ENCODE measurements around the gene PPIA. TPM values are rescaled to one million over a fixed set of nuclear protein-coding genes. Genes with fewer than 3 reads are reported as not detected.
A peak's percentile ranks its signal among the peaks of the same experiment; 100 is the strongest.

Gene PPIA
- total RNA-seq, 2 experiments from 2014 or later, result 2,032 to 2,102 TPM

GRCh38 chr7:44847920-44848634 lies 51.6 kb downstream of the PPIA start, which contains the start of gene H2AZ2:
Gene H2AZ2, minus strand, starts transcription at chr7:44848087. Its CDS starts 116 bp downstream, at chr7:44847971.
- H3K9me3 Mint-ChIP-seq, result no peaks in the 10 kb centered on the region
- H3K4me1 Mint-ChIP-seq, result peaks cover 42% of the 10 kb centered on the region
- CTCF ChIA-PET, result interaction anchor here (0.6 to 15.8 kb wide), 18 partner anchors 10 to 371 kb away, joined by 3 to 160 read pairs (median 4); partner anchors contain the start of genes OGDH, PURB, TBRG4 and TMED4
- POLR2A ChIA-PET, result interaction anchor here (0.6 to 7.0 kb wide), 65 partner anchors 9 to 767 kb away, joined by 3 to 144 read pairs (median 6); partner anchors contain the start of genes CCM2, DDX56, MYO1G and NUDCD3
- no peaks in the 10 kb centered on the region for H3K27me3 Mint-ChIP-seq
- H3K27ac Mint-ChIP-seq, result peak within 1 kb of the TSS; percentile 99
- H3K36me3 Mint-ChIP-seq (ENCODE audit: low read depth), result peaks cover 19% of the 10 kb centered on the region
- peak within 1 kb of the TSS; percentile 96 for H3K4me3 Mint-ChIP-seq
- peak; percentile 100 for DNase-seq

GRCh38 chr7:44849259-44849884 lies 52.9 kb downstream of the PPIA start:
- POLR2A ChIA-PET, result interaction anchor here (1.0 to 7.0 kb wide), 33 partner anchors 8 to 768 kb away, joined by 3 to 144 read pairs (median 16); partner anchors contain the start of genes CCM2, DDX56, MYO1G and NUDCD3
- Mint-ChIP-seq H3K4me3 (peak overlapping the region; percentile 96), H3K27me3 (no peaks in the 10 kb centered on the region), H3K4me1 (peaks cover 43% of the 10 kb centered on the region), H3K36me3 (ENCODE audit: low read depth) (peaks cover 10% of the 10 kb centered on the region), H3K27ac (peak overlapping the region; percentile 97), H3K9me3 (no peaks in the 10 kb centered on the region)
- DNase-seq, result no peak
- CTCF ChIA-PET, result interaction anchor here (0.9 to 15.8 kb wide), 10 partner anchors 8 to 287 kb away, joined by 3 to 160 read pairs (median 8); partner anchors contain the start of genes OGDH, PURB and TMED4

GRCh38 chr7:44849885-44850544 lies 53.5 kb downstream of the PPIA start:
- peak overlapping the region; percentile 97 for H3K27ac Mint-ChIP-seq
- POLR2A ChIA-PET, result interaction anchor here (1.1 to 7.0 kb wide), 17 partner anchors 14 to 276 kb away, joined by 4 to 144 read pairs (median 23); partner anchors contain the start of genes DDX56, MYO1G, OGDH and PPIA
- CTCF ChIA-PET, result interaction anchor here (0.9 to 15.8 kb wide), 6 partner anchors 8 to 286 kb away, joined by 3 to 160 read pairs (median 18); partner anchors contain the start of genes OGDH and PURB
- H3K4me1 Mint-ChIP-seq, result peaks cover 40% of the 10 kb centered on the region
- H3K9me3 Mint-ChIP-seq, result no peaks in the 10 kb centered on the region
- H3K36me3 Mint-ChIP-seq (ENCODE audit: low read depth), result peaks cover 9% of the 10 kb centered on the region
- no peak for DNase-seq
- H3K4me3 Mint-ChIP-seq, result peak overlapping the region; percentile 96
- H3K27me3 Mint-ChIP-seq, result no peaks in the 10 kb centered on the region

- H3K4me1 Mint-ChIP-seq, result peaks cover 32% of the 10 kb centered on the region
- no peak overlapping the region for H3K27ac Mint-ChIP-seq
- no peak for DNase-seq
- H3K36me3 Mint-ChIP-seq (ENCODE audit: low read depth), result peaks cover 6% of the 10 kb centered on the region
- H3K27me3 Mint-ChIP-seq, result no peaks in the 10 kb centered on the region
- H3K9me3 Mint-ChIP-seq, result no peaks in the 10 kb centered on the region
- ChIA-PET CTCF (interaction anchor here (1.0 to 15.8 kb wide), 2 partner anchors 10 to 70 kb away, joined by 3 to 160 read pairs; no protein-coding TSS in a partner anchor), POLR2A (interaction anchor here (1.1 to 1.8 kb wide), 4 partner anchors 30 to 280 kb away, joined by 3 to 6 read pairs (median 4); partner anchors contain the start of genes DDX56 and PURB)
- H3K4me3 Mint-ChIP-seq, result no peak overlapping the region
Measured at GRCh38 chr7:44852590-44852989, 56.1 kb downstream of the PPIA start.

Other genes with a start within 250 kb of the PPIA start
- 10 to 100 TPM; 59.0 to 59.6 TPM for gene DDX56, start 222.8 kb upstream of the PPIA start, total RNA-seq
- 10 to 100 TPM; 76.0 to 81.8 TPM for gene TMED4, start 214.4 kb upstream of the PPIA start, total RNA-seq
- 100 to 1,000 TPM; 164 to 166 TPM for gene OGDH, start 190.1 kb upstream of the PPIA start, total RNA-seq
- 10 to 100 TPM; 85.2 to 91.4 TPM for gene ZMIZ2, start 47.8 kb upstream of the PPIA start, total RNA-seq
- 100 to 1,000 TPM; 322 to 330 TPM for gene H2AZ2, start 51.4 kb downstream of the PPIA start, total RNA-seq
- 10 to 100 TPM; 27.7 to 29.3 TPM for gene PURB, start 88.8 kb downstream of the PPIA start, total RNA-seq
- gene MYO1G, start 182.3 kb downstream of the PPIA start, total RNA-seq, result 100 to 1,000 TPM; 572 to 576 TPM
- gene CCM2, start 203.5 kb downstream of the PPIA start, total RNA-seq, result 100 to 1,000 TPM; 130 to 134 TPM